Measurements from ENCODE around the gene EEPD1. TPM values are rescaled to one million over a fixed set of nuclear protein-coding genes. Genes with fewer than 3 reads are reported as not detected.

The EEPD1 gene
- total RNA-seq, 1 experiment from 2014 or later: 0.70 TPM

DNA sequence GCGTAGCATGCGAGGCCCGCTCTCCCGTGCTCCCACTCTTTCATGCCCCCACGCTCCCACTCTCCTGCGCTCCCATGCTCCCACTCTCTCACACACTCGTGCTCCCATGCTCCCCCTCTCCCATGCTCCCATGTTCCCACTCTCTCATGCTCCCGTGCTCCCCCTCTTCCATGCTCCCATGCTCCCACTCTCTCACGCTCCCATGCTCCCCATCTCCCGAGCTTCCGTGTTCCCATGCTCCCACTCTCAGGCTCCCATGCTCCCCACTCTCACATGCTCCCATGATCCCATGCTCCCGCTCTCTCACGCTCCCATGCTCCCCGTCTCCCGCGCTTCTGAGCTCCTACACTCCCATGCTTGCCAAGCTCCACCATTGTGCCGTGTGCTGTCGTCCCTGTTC, 152.2 kb downstream of the EEPD1 start:
- H3K4me3 Mint-ChIP-seq (ENCODE audit: unreplicated experiment): no peak overlapping the region
- ChIA-PET CTCF (interaction anchor here (0.9 to 6.7 kb wide), 7 partner anchors 8 to 329 kb away, joined by 3 to 69 read pairs (median 5); no protein-coding TSS in a partner anchor), POLR2A (no interaction called here)
- no peaks in the 10 kb centered on the region for H3K27me3 Mint-ChIP-seq (ENCODE audit: insufficient read depth, unreplicated experiment)
- intact Hi-C loops (cut with micrococcal nuclease): no loop called here
- H3K36me3 Mint-ChIP-seq (ENCODE audit: insufficient read depth, unreplicated experiment): no peaks in the 10 kb centered on the region
- no peak for DNase-seq (ENCODE audit: unreplicated experiment)
- peaks cover 20% of the 10 kb centered on the region for H3K4me1 Mint-ChIP-seq (ENCODE audit: insufficient read depth, unreplicated experiment)
- no TSS peak for BruUV-seq (replicated peaks)
- TF ChIP-seq, protein P1, sequence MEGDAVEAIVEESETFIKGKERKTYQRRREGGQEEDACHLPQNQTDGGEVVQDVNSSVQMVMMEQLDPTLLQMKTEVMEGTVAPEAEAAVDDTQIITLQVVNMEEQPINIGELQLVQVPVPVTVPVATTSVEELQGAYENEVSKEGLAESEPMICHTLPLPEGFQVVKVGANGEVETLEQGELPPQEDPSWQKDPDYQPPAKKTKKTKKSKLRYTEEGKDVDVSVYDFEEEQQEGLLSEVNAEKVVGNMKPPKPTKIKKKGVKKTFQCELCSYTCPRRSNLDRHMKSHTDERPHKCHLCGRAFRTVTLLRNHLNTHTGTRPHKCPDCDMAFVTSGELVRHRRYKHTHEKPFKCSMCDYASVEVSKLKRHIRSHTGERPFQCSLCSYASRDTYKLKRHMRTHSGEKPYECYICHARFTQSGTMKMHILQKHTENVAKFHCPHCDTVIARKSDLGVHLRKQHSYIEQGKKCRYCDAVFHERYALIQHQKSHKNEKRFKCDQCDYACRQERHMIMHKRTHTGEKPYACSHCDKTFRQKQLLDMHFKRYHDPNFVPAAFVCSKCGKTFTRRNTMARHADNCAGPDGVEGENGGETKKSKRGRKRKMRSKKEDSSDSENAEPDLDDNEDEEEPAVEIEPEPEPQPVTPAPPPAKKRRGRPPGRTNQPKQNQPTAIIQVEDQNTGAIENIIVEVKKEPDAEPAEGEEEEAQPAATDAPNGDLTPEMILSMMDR (IDR thresholded peaks at IDR 0.05; ENCODE audit: unreplicated experiment): no peak
- H3K9me3 Mint-ChIP-seq (ENCODE audit: unreplicated experiment): no peaks in the 10 kb centered on the region
- H3K27ac Mint-ChIP-seq (ENCODE audit: low read depth, unreplicated experiment): no peak overlapping the region

DNA sequence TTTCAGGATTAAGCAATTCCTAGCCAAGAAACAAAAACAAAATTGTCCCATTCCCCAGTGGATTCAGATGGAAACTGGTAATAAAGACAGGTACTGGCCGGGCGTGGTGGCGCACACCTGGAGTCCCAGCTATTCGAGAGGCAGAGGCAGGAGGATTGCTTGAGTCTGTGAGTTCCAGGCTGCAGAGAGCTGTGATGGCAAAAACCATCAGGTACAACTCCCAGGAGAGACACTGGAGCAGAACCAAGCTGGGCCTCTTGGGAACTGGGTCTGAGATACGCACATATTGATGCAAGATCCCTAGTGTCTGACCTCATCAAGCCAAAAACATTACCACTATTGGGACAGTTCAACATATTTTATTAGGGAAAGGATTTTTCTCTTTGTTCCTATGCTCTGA, 152.6 kb downstream of the EEPD1 start:
- Mint-ChIP-seq H3K27me3 (ENCODE audit: insufficient read depth, unreplicated experiment) (no peaks in the 10 kb centered on the region), H3K4me3 (ENCODE audit: unreplicated experiment) (no peak overlapping the region), H3K36me3 (ENCODE audit: insufficient read depth, unreplicated experiment) (no peaks in the 10 kb centered on the region), H3K27ac (ENCODE audit: low read depth, unreplicated experiment) (no peak overlapping the region), H3K9me3 (ENCODE audit: unreplicated experiment) (no peaks in the 10 kb centered on the region), H3K4me1 (ENCODE audit: insufficient read depth, unreplicated experiment) (peaks cover 20% of the 10 kb centered on the region)
- ChIA-PET POLR2A (no interaction called here), CTCF (interaction anchor here (0.7 to 6.7 kb wide), 6 partner anchors 10 to 486 kb away, joined by 3 to 69 read pairs (median 6); no protein-coding TSS in a partner anchor)
- intact Hi-C loops (cut with micrococcal nuclease): no loop called here
- DNase-seq (ENCODE audit: unreplicated experiment): no peak
- no TSS peak for BruUV-seq (replicated peaks)
- TF ChIP-seq, protein P1 (IDR thresholded peaks at IDR 0.05; ENCODE audit: unreplicated experiment): no peak

DNA sequence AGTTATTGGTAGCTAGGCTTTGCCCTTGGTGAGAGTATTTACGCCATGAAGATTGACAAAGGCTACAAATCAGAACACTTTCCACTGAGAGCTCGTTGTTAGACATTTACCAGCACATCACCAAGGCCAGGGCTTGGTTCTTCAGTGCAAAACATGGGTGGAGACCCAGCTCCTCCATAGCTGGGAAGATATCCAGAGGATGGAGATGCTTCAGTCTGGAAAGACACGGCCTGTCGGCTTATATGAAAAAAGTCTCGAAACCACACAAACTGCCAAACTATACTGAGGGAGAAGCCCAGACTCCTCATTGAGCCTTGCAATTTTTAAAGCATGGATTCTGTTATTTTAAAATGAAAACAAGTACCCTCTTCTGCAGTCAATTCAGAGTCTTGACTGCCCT, 153.2 kb downstream of the EEPD1 start:
- Mint-ChIP-seq H3K36me3 (ENCODE audit: insufficient read depth, unreplicated experiment) (no peaks in the 10 kb centered on the region), H3K9me3 (ENCODE audit: unreplicated experiment) (no peaks in the 10 kb centered on the region), H3K27me3 (ENCODE audit: insufficient read depth, unreplicated experiment) (no peaks in the 10 kb centered on the region), H3K4me3 (ENCODE audit: unreplicated experiment) (no peak overlapping the region), H3K27ac (ENCODE audit: low read depth, unreplicated experiment) (no peak overlapping the region), H3K4me1 (ENCODE audit: insufficient read depth, unreplicated experiment) (peaks cover 20% of the 10 kb centered on the region)
- CTCF ChIA-PET: interaction anchor here (0.7 to 6.7 kb wide), 5 partner anchors 13 to 486 kb away, joined by 3 to 69 read pairs (median 8); no protein-coding TSS in a partner anchor
- DNase-seq (ENCODE audit: unreplicated experiment): no peak
- BruUV-seq (replicated peaks): no TSS peak
- POLR2A ChIA-PET: no interaction called here
- TF ChIP-seq, protein P1 (IDR thresholded peaks at IDR 0.05; ENCODE audit: unreplicated experiment): no peak
- intact Hi-C loops (cut with micrococcal nuclease): no loop called here

DNA sequence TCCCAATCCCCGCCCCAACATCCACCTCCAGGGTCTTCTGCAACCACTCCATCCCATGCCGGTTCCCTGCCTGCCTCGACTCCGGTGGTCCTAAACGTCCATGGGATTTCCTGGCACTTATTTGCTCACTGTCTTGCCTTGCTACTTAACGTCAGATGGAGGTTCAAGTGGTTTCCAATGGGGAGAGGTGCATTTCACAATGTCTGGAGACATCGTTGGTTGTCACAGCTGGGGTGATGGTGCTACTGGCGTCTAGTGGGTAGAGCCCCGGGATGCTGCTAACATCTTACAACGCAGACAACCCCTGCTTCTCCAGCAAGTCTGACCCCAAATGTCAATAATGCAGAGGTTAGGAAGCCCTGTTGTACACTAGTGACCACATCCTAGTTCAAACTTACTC, 153.7 kb downstream of the EEPD1 start:
- ChIA-PET POLR2A (no interaction called here), CTCF (interaction anchor here (0.6 to 6.7 kb wide), 4 partner anchors 12 to 294 kb away, joined by 6 to 69 read pairs (median 18); no protein-coding TSS in a partner anchor)
- intact Hi-C loops (cut with micrococcal nuclease): no loop called here
- BruUV-seq (replicated peaks): no TSS peak
- H3K36me3 Mint-ChIP-seq (ENCODE audit: insufficient read depth, unreplicated experiment): no peaks in the 10 kb centered on the region
- no peaks in the 10 kb centered on the region for H3K27me3 Mint-ChIP-seq (ENCODE audit: insufficient read depth, unreplicated experiment)
- H3K27ac Mint-ChIP-seq (ENCODE audit: low read depth, unreplicated experiment): no peak overlapping the region
- H3K4me3 Mint-ChIP-seq (ENCODE audit: unreplicated experiment): no peak overlapping the region
- DNase-seq (ENCODE audit: unreplicated experiment): no peak
- H3K9me3 Mint-ChIP-seq (ENCODE audit: unreplicated experiment): no peaks in the 10 kb centered on the region
- H3K4me1 Mint-ChIP-seq (ENCODE audit: insufficient read depth, unreplicated experiment): peaks cover 20% of the 10 kb centered on the region
- TF ChIP-seq, protein P1 (IDR thresholded peaks at IDR 0.05; ENCODE audit: unreplicated experiment): no peak

All from MCF 10A (cell line).